Measurements from ENCODE around the gene CABCOCO1.

- TF ChIP-seq YY1 (IDR thresholded peaks at IDR 0.05; ENCODE audit: insufficient read depth, insufficient read length) (no peak), SUZ12 (IDR thresholded peaks at IDR 0.05; ENCODE audit: extremely low read depth, insufficient read depth, insufficient read length) (no peak), ZNF274 (IDR thresholded peaks at IDR 0.05; ENCODE audit: low read depth, low read length) (no peak)
Measured at GRCh38 chr10:61701055-61701705, 38.5 kb downstream of the CABCOCO1 start.

Measured in NT2/D1 (cell line).